Measurements from ENCODE around the gene SCART1. TPM values are rescaled to one million over a fixed set of nuclear protein-coding genes. Genes with fewer than 3 reads are reported as not detected.

Gene SCART1
- total RNA-seq, 1 experiment from 2014 or later: 0.50 TPM

- Histone ChIP-seq H3K14ac (ENCODE audit: insufficient read depth, low read length) (no peak overlapping the region), H4K20me1 (ENCODE audit: control insufficient read depth, insufficient read depth, insufficient read length) (no peaks in the 10 kb centered on the region), H3K27ac (ENCODE audit: insufficient read length, low read depth, low read length) (no peak overlapping the region), H4K8ac (replicated peaks; ENCODE audit: insufficient read length, low read depth, low read length) (no peak overlapping the region), H3K4me2 (ENCODE audit: insufficient read depth, insufficient read length, low read length) (no peak overlapping the region), H3K18ac (ENCODE audit: insufficient read length, low read depth, low read length) (no peak overlapping the region), H3K23me2 (ENCODE audit: insufficient read length, low read depth, low read length, poor library complexity, severe bottlenecking) (no peaks in the 10 kb centered on the region), H2BK12ac (ENCODE audit: insufficient read length, low read depth, low read length) (no peak overlapping the region), H2AFZ (ENCODE audit: low read length) (no peak overlapping the region), H2BK5ac (ENCODE audit: insufficient read length, low read length) (no peak overlapping the region), H4K5ac (ENCODE audit: insufficient read length, low read depth, low read length) (no peak overlapping the region), H3K23ac (ENCODE audit: insufficient read length, low read depth, low read length) (no peak overlapping the region), H2AK5ac (ENCODE audit: insufficient read length, low read length) (no peak overlapping the region), H4K91ac (ENCODE audit: insufficient read length, low read depth, low read length) (no peak overlapping the region), H3K79me1 (ENCODE audit: insufficient read depth, low read depth, low read length, poor library complexity, severe bottlenecking) (no peaks in the 10 kb centered on the region), H3K27me3 (ENCODE audit: insufficient read depth, low read length) (no peaks in the 10 kb centered on the region), H3K79me2 (ENCODE audit: insufficient read depth, low read length) (no peaks in the 10 kb centered on the region), H3K4ac (ENCODE audit: low read depth, low read length) (no peak overlapping the region), H2BK15ac (ENCODE audit: low read depth, low read length) (no peak overlapping the region), H2BK20ac (ENCODE audit: low read depth, low read length, poor library complexity, severe bottlenecking) (no peak overlapping the region), H3K56ac (ENCODE audit: insufficient read length, low read depth, low read length) (no peak overlapping the region), H2BK120ac (ENCODE audit: low read depth, low read length, poor library complexity, severe bottlenecking) (no peak overlapping the region), H3K4me1 (ENCODE audit: insufficient read depth, low read length) (no peaks in the 10 kb centered on the region), H3K9ac (ENCODE audit: extremely low read depth, insufficient read length, low read length) (no peak overlapping the region), H3K9me3 (ENCODE audit: control insufficient read depth, low read depth, low read length) (peaks cover 69% of the 10 kb centered on the region), H3T11ph (ENCODE audit: low read length) (no peak overlapping the region)
- WGBS (ENCODE audit: extremely low coverage, insufficient read length, low lambda C conversion rate): no CpG with 5 or more reads among the region's 4 CpGs
- Mint-ChIP-seq H3K27ac (no peak overlapping the region), H3K4me3 (no peak overlapping the region), H3K36me3 (ENCODE audit: insufficient read depth in 1 of 3, low read depth in 3 of 3) (peaks cover 9 to 23% (median 9%) of the 10 kb centered on the region in 3 experiments; a peak in 6 of 7 replicates), H3K4me1 (no peaks in the 10 kb centered on the region), H3K27me3 (ENCODE audit: low read depth) (no peaks in the 10 kb centered on the region), H3K9me3 (peaks cover 75 to 81% of the 10 kb centered on the region in 2 experiments)
- TF ChIP-seq, protein P1, sequence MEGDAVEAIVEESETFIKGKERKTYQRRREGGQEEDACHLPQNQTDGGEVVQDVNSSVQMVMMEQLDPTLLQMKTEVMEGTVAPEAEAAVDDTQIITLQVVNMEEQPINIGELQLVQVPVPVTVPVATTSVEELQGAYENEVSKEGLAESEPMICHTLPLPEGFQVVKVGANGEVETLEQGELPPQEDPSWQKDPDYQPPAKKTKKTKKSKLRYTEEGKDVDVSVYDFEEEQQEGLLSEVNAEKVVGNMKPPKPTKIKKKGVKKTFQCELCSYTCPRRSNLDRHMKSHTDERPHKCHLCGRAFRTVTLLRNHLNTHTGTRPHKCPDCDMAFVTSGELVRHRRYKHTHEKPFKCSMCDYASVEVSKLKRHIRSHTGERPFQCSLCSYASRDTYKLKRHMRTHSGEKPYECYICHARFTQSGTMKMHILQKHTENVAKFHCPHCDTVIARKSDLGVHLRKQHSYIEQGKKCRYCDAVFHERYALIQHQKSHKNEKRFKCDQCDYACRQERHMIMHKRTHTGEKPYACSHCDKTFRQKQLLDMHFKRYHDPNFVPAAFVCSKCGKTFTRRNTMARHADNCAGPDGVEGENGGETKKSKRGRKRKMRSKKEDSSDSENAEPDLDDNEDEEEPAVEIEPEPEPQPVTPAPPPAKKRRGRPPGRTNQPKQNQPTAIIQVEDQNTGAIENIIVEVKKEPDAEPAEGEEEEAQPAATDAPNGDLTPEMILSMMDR (conservative IDR thresholded peaks at IDR 0.05): no peak
- DNase-seq: no peak
Measured at GRCh38 chr10:133473270-133473669, 19.5 kb downstream of the SCART1 start.

Data from H9 (cell line).